SK-N-SH (cell line): ENCODE measurements around the gene NR3C1. TPM values are rescaled to one million over a fixed set of nuclear protein-coding genes. Genes with fewer than 3 reads are reported as not detected.

Experiments
- CTCF ChIA-PET: fragments of 300-600, 350-600 bp; formaldehyde crosslinking; extraction: SDS; loops from one replicate; lab custom pipeline; 2021; lab: Yijun Ruan, JAX
- POLR2A ChIA-PET: fragments of 350-600 bp; sonication (Branson Sonifier 250); formaldehyde crosslinking; extraction: SDS; loops from one replicate; lab custom pipeline; 2020; ENCODE audit warnings: antibody characterized with exemption, inconsistent platforms; lab: Yijun Ruan, JAX
- DNase-seq: peaks from one replicate; pipeline ENCODE4 v3.0.0; 2012
- H2AFZ ChIP-seq: fragments of 200-600 bp; sonication (generic); 2 replicates; pipeline ENCODE4 v1.8.1; 2016; ENCODE audit warnings: antibody characterized with exemption, mild to moderate bottlenecking, low read depth
- H3F3A ChIP-seq: fragments of 200-600 bp; sonication (generic); replicated peaks from 2 replicates; pipeline ENCODE3; 2016; ENCODE audit warnings: antibody characterized with exemption, mild to moderate bottlenecking; ENCODE audit not compliant: insufficient read depth
- H3K27ac ChIP-seq, 2 experiments: fragments of 200-500 bp in 1 of 2; fragments of 200-600 bp in 1 of 2; sonication (Bioruptor generic) in 1 of 2; sonication (generic), shearing (Covaris generic) in 1 of 2; 2 replicates each; pipeline versions ENCODE4 v1.5.1 to v1.6.1; 2014 to 2016; ENCODE audit warnings: low read depth in 2 of 2, inconsistent platforms in 1 of 2, low read length in 1 of 2, mild to moderate bottlenecking in 1 of 2, mixed read lengths in 1 of 2
- H3K27me3 ChIP-seq: fragments of 200-600 bp; sonication (generic), shearing (Covaris generic); 2 replicates; pipeline ENCODE4 v1.6.1; 2016; ENCODE audit warnings: mixed run types; ENCODE audit not compliant: insufficient read depth
- H3K36me3 ChIP-seq, 2 experiments: fragments of 200-500 bp in 1 of 2; fragments of 200-600 bp in 1 of 2; sonication (Bioruptor generic) in 1 of 2; sonication (generic) in 1 of 2; replicated peaks in 1 of 2; 2 replicates each; pipeline versions ENCODE3 to v1.5.1; 2014 to 2016; ENCODE audit warnings: low read length in 1 of 2, mild to moderate bottlenecking in 1 of 2; ENCODE audit not compliant: insufficient read depth in 2 of 2, control insufficient read depth in 1 of 2
- H3K4me1 ChIP-seq, 2 experiments: fragments of 200-500 bp in 1 of 2; fragments of 200-600 bp in 1 of 2; sonication (Bioruptor generic) in 1 of 2; sonication (generic), shearing (Covaris generic) in 1 of 2; 2 replicates each; pipeline versions ENCODE4 v1.5.1 to v1.6.1; 2014 to 2016; ENCODE audit warnings: low read depth in 1 of 2, low read length in 1 of 2, mixed run types in 1 of 2; ENCODE audit not compliant: insufficient read depth in 2 of 2, control insufficient read depth in 1 of 2
- H3K4me2 ChIP-seq: fragments of 200-600 bp; sonication (generic), shearing (Covaris generic); 2 replicates; pipeline ENCODE4 v1.6.1; 2017; ENCODE audit warnings: mixed run types
- H3K4me3 ChIP-seq, 2 experiments: fragments of 200-500 bp in 1 of 2; fragments of 200-600 bp in 1 of 2; sonication (Bioruptor generic) in 1 of 2; sonication (generic), shearing (Covaris generic) in 1 of 2; 2 replicates each; pipeline versions ENCODE4 v1.5.1 to v1.8.1; 2014 to 2016; ENCODE audit warnings: low read depth in 2 of 2, inconsistent platforms in 1 of 2, low read length in 1 of 2, mild to moderate bottlenecking in 1 of 2, mixed read lengths in 1 of 2, moderate library complexity in 1 of 2
- H3K79me2 ChIP-seq: fragments of 200-600 bp; sonication (generic); 2 replicates; pipeline ENCODE4 v1.8.1; 2017; ENCODE audit warnings: mild to moderate bottlenecking; ENCODE audit not compliant: insufficient read depth
- H3K9ac ChIP-seq: fragments of 200-600 bp; sonication (generic); 2 replicates; pipeline ENCODE4 v1.6.1; 2017; ENCODE audit warnings: mixed run types
- H3K9me2 ChIP-seq: fragments of 200-600 bp; sonication (generic); 2 replicates; pipeline ENCODE4 v1.6.1; 2017; ENCODE audit warnings: mixed run types
- H3K9me3 ChIP-seq: fragments of 200-600 bp; sonication (generic); 2 replicates; pipeline ENCODE4 v1.6.1; 2017; ENCODE audit warnings: mixed run types, mild to moderate bottlenecking, moderate library complexity
- H4K20me1 ChIP-seq: fragments of 200-600 bp; sonication (generic); 2 replicates; pipeline ENCODE4 v1.6.1; 2017; ENCODE audit warnings: mild to moderate bottlenecking, mixed run types; ENCODE audit not compliant: insufficient read depth
- CHD2 ChIP-seq: fragments of 150-350 bp; IDR thresholded peaks from 2 replicates; pipeline ENCODE4 v1.6.1; 2018; ENCODE audit warnings: low read length; ENCODE audit not compliant: partially characterized antibody
- CTCF ChIP-seq: fragments of 200-600 bp; sonication (generic); IDR thresholded peaks from 2 replicates; pipeline ENCODE4 v1.6.1; 2017; ENCODE audit warnings: antibody characterized with exemption, mild to moderate bottlenecking, moderate library complexity
- ELF1 ChIP-seq: IDR thresholded peaks from 2 replicates; pipeline ENCODE4 v1.4.0; 2012
- FOXM1 ChIP-seq: IDR thresholded peaks from 2 replicates; pipeline ENCODE4 v1.4.0; 2012; ENCODE audit warnings: low read depth, mild to moderate bottlenecking
- IRF3 ChIP-seq: fragments of 150-350 bp; IDR thresholded peaks from 2 replicates; pipeline ENCODE4 v1.6.1; 2016; ENCODE audit warnings: mild to moderate bottlenecking, low read depth, low read length
- JUND ChIP-seq: IDR thresholded peaks from 2 replicates; pipeline ENCODE4 v1.4.0; 2012
- MAX ChIP-seq: IDR thresholded peaks from 2 replicates; pipeline ENCODE4 v1.4.0; 2012; ENCODE audit warnings: low read depth
- MXI1 ChIP-seq: IDR thresholded peaks from 2 replicates; pipeline ENCODE4 v1.6.1; 2012; ENCODE audit warnings: mild to moderate bottlenecking, low read depth, low read length, improper control_type of control experiment
- RAD21 ChIP-seq: IDR thresholded peaks from 2 replicates; pipeline ENCODE4 v1.6.1; 2012; ENCODE audit warnings: mild to moderate bottlenecking, low read length
- RXRA ChIP-seq: IDR thresholded peaks from 2 replicates; pipeline ENCODE4 v1.4.0; 2012; ENCODE audit warnings: low read depth, mild to moderate bottlenecking, borderline replicate concordance
- SIN3A ChIP-seq: IDR thresholded peaks from 2 replicates; pipeline ENCODE4 v1.6.1; 2012; ENCODE audit warnings: low read depth, mild to moderate bottlenecking, low read length, moderate library complexity, borderline replicate concordance
- TAF1 ChIP-seq: IDR thresholded peaks from 2 replicates; pipeline ENCODE4 v1.6.1; 2012; ENCODE audit warnings: low read depth, mild to moderate bottlenecking, low read length, moderate library complexity, borderline replicate concordance
- TEAD4 ChIP-seq: IDR thresholded peaks from 2 replicates; pipeline ENCODE4 v1.4.0; 2012; ENCODE audit warnings: mild to moderate bottlenecking, borderline replicate concordance; ENCODE audit not compliant: insufficient read depth
- YY1 ChIP-seq: IDR thresholded peaks from 2 replicates; pipeline ENCODE4 v1.4.0; 2012; ENCODE audit warnings: low read depth, mild to moderate bottlenecking
- ZBTB33 ChIP-seq: IDR thresholded peaks from 2 replicates; pipeline ENCODE4 v1.4.0; 2012; ENCODE audit warnings: low read depth, borderline replicate concordance
- WGBS: methylation state at CpG from one replicate; pipeline ENCODE4 v1.1.6; 2017; ENCODE audit warnings: low lambda C conversion rate; 5-methylcytosine and 5-hydroxymethylcytosine counted together
- polyA plus RNA-seq, 3 experiments: library from polyadenylated mRNA; depleted of rRNA; stranded (reverse); fragments of >200 nt; gene quantifications; 2 replicates each; pipeline ENCODE4 v1.2.3, GENCODE V29; 2012

NR3C1 gene
- polyA plus RNA-seq, 1 of the 3 experiments (the other 2 are of a cell fraction) = 7.1 TPM

GRCh38 chr5:143360755-143361154, 42.7 kb downstream of the NR3C1 start:
- Histone ChIP-seq H3K9me3 (no peaks in the 10 kb centered on the region), H3K9me2 (no peaks in the 10 kb centered on the region), H4K20me1 (peaks cover 9% of the 10 kb centered on the region), H3K4me2 (no peak overlapping the region), H2AFZ (no peak overlapping the region), H3K36me3 (peaks cover 0 to 11% of the 10 kb centered on the region in 2 experiments), H3K79me2 (peaks cover 98% of the 10 kb centered on the region)
- POLR2A ChIA-PET = no interaction called here
- no peak for TF ChIP-seq TEAD4
- TF ChIP-seq, all 33 proteins: peak for 0
- Histone ChIP-seq H3K4me3 (no peak overlapping the region), H3K4me1 (peaks cover 0 to 7% of the 10 kb centered on the region in 2 experiments; a peak in 2 of 4 replicates), H3K27me3 (no peaks in the 10 kb centered on the region), H3K27ac (no peak overlapping the region), H3F3A (peaks cover 7% of the 10 kb centered on the region), H3K9ac (no peak overlapping the region)
- CTCF ChIA-PET = interaction anchor here (1.6 kb wide), 1 partner anchor 13 kb away, joined by 4 read pairs; no protein-coding TSS in a partner anchor
- no peak for DNase-seq

GRCh38 chr5:143359869-143360268, 43.6 kb downstream of the NR3C1 start:
- no peaks in the 10 kb centered on the region for H3K9me2 ChIP-seq
- no peak overlapping the region for H3K4me2 ChIP-seq
- H2AFZ ChIP-seq = no peak overlapping the region
- ChIA-PET CTCF (interaction anchor here (1.5 to 1.6 kb wide), 2 partner anchors 14 to 44 kb away, joined by 3 to 4 read pairs; partner anchors contain the start of gene NR3C1), POLR2A (no interaction called here)
- TF ChIP-seq MXI1 (no peak), MAX (no peak), TAF1 (no peak), RAD21 (no peak)
- WGBS = 88% methylated on average over 2 of the region's 2 CpGs
- H3F3A ChIP-seq = peaks cover 11% of the 10 kb centered on the region
- peaks cover 97% of the 10 kb centered on the region for H3K79me2 ChIP-seq
- no peak overlapping the region for H3K9ac ChIP-seq
- no peaks in the 10 kb centered on the region for H3K9me3 ChIP-seq
- DNase-seq = no peak
- peaks cover 0 to 8% of the 10 kb centered on the region in 2 experiments for H3K36me3 ChIP-seq
- H3K27ac ChIP-seq = no peak overlapping the region
- peaks cover 17% of the 10 kb centered on the region for H4K20me1 ChIP-seq
- no peaks in the 10 kb centered on the region for H3K27me3 ChIP-seq
- H3K4me3 ChIP-seq = no peak overlapping the region
- H3K4me1 ChIP-seq = peaks cover 0 to 11% of the 10 kb centered on the region in 2 experiments; a peak in 2 of 4 replicates

GRCh38 chr5:143356855-143357583, 46.5 kb downstream of the NR3C1 start:
- H3K9ac ChIP-seq = no peak overlapping the region
- H3K36me3 ChIP-seq = peaks cover 0 to 10% of the 10 kb centered on the region in 2 experiments
- peaks cover 11% of the 10 kb centered on the region for H3F3A ChIP-seq
- peaks cover 97% of the 10 kb centered on the region for H3K79me2 ChIP-seq
- ChIA-PET CTCF (no interaction called here), POLR2A (no interaction called here)
- H3K9me2 ChIP-seq = no peaks in the 10 kb centered on the region
- 76% methylated on average over 4 of the region's 4 CpGs for WGBS
- H3K4me2 ChIP-seq = no peak overlapping the region
- no peak overlapping the region for H2AFZ ChIP-seq
- peaks cover 0 to 11% of the 10 kb centered on the region in 2 experiments; a peak in 2 of 4 replicates for H3K4me1 ChIP-seq
- no peaks in the 10 kb centered on the region for H3K27me3 ChIP-seq
- H3K9me3 ChIP-seq = no peaks in the 10 kb centered on the region
- no peak for DNase-seq
- 0 out of 4 replicates have a peak overlapping the region, but pooled peaks of 1 of the 2 experiments have one; percentile 66 for H3K27ac ChIP-seq
- peaks cover 18% of the 10 kb centered on the region for H4K20me1 ChIP-seq
- H3K4me3 ChIP-seq = no peak overlapping the region
- no peak for TF ChIP-seq FOXM1
- no peak for TF ChIP-seq ELF1
- TF ChIP-seq SIN3A = no peak
- TF ChIP-seq CTCF = no peak
- no peak for TF ChIP-seq TEAD4
- no peak for TF ChIP-seq JUND
- no peak for TF ChIP-seq ZBTB33
- no peak for TF ChIP-seq YY1
- TF ChIP-seq MAX = no peak
- TF ChIP-seq IRF3 = no peak
- no peak for TF ChIP-seq RXRA
- TF ChIP-seq CHD2 = no peak
- no peak for TF ChIP-seq RAD21
